ENCODE results near the gene SCAMP3.

DNA sequence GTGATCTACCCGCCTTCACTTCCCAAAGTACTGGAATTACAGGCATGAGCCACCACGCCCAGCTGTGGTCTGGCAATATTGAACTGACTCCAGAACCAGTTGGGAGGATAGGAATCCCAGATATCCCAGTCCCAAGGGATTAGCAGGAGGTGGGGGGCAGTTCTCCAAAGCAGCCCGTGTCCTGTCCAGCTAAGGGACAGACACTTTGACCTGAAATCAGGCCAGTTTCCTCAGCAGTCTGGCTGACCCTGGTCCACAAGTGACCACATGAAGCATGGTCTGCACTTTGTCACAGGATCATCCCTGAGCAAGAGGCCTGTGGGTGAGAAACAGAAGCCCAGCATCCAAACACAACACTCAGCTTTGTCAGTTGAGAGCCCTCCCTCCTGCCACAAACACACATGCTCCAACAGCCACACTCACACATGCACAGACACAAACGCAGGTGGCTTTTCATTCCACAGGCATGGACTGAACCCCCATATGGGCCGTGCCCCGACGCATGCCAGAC is 43.8 kb upstream of the SCAMP3 start:
- TF ChIP-seq, protein P1, sequence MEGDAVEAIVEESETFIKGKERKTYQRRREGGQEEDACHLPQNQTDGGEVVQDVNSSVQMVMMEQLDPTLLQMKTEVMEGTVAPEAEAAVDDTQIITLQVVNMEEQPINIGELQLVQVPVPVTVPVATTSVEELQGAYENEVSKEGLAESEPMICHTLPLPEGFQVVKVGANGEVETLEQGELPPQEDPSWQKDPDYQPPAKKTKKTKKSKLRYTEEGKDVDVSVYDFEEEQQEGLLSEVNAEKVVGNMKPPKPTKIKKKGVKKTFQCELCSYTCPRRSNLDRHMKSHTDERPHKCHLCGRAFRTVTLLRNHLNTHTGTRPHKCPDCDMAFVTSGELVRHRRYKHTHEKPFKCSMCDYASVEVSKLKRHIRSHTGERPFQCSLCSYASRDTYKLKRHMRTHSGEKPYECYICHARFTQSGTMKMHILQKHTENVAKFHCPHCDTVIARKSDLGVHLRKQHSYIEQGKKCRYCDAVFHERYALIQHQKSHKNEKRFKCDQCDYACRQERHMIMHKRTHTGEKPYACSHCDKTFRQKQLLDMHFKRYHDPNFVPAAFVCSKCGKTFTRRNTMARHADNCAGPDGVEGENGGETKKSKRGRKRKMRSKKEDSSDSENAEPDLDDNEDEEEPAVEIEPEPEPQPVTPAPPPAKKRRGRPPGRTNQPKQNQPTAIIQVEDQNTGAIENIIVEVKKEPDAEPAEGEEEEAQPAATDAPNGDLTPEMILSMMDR (IDR thresholded peaks at IDR 0.05), result no peak
- no peak for TF ChIP-seq ZFX (IDR thresholded peaks at IDR 0.05; ENCODE audit: borderline replicate concordance)

Data from 22Rv1 (cell line).